A673 (cell line): ENCODE results near the gene TTYH1.

ENCODE experiments used
- EZH2 ChIP-seq: fragments of 200-600 bp; sonication (generic); IDR thresholded peaks from 2 replicates; pipeline ENCODE4 v1.6.1; 2017; ENCODE audit warnings: borderline replicate concordance, low read depth, mild to moderate bottlenecking, mixed read lengths, antibody characterized with exemption, low read length; ENCODE audit not compliant: poor library complexity, severe bottlenecking
- TF ChIP-seq, protein P1 (sequence below): fragments of 300-800, 200-600 bp; sonication (generic); conservative IDR thresholded peaks from 2 replicates; pipeline ENCODE4 v1.5.1; 2017; ENCODE audit warnings: low read depth, mild to moderate bottlenecking, antibody characterized with exemption, low read length, moderate library complexity, mixed read lengths

DNA sequence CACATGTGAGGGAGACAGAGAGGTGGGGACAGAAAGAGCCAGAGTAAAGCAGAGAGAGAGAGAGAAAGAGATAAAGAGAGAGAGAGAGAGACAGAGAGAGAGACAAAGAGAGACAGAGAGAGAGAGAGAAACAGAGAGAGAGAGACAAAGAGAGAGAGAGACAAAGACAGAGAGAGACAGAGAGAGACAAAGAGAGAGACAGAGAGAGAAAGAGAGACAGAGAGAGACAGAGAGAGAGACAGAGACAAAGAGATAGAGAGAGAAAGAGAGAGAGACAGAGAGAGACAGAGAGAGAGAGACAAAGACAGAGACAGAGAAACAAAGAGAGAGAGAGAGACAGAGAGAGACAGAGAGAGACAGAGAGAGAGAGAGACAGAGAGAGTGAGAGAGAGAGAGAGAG is 4.2 kb upstream of the TTYH1 start:
- TF ChIP-seq, protein P1, sequence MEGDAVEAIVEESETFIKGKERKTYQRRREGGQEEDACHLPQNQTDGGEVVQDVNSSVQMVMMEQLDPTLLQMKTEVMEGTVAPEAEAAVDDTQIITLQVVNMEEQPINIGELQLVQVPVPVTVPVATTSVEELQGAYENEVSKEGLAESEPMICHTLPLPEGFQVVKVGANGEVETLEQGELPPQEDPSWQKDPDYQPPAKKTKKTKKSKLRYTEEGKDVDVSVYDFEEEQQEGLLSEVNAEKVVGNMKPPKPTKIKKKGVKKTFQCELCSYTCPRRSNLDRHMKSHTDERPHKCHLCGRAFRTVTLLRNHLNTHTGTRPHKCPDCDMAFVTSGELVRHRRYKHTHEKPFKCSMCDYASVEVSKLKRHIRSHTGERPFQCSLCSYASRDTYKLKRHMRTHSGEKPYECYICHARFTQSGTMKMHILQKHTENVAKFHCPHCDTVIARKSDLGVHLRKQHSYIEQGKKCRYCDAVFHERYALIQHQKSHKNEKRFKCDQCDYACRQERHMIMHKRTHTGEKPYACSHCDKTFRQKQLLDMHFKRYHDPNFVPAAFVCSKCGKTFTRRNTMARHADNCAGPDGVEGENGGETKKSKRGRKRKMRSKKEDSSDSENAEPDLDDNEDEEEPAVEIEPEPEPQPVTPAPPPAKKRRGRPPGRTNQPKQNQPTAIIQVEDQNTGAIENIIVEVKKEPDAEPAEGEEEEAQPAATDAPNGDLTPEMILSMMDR = no peak
- no peak for TF ChIP-seq EZH2
